Heart left ventricle (tissue), 13 donors: ENCODE data around the gene ARMH4.

Experiments
- CTCF ChIP-seq, 12 donors: fragments of 200-600 bp; sonication (generic) in 4 of 12; IDR thresholded peaks; one replicate each; pipeline versions ENCODE4 v1.5.0 to v1.8.0; 2018 to 2022; ENCODE audit warnings: antibody characterized with exemption in 12 of 12, mild to moderate bottlenecking in 5 of 12
- POLR2A ChIP-seq, 2 donors: fragments of 450-650 bp; IDR thresholded peaks; one replicate each; pipeline ENCODE4 v1.6.1; 2017; ENCODE audit warnings: antibody characterized with exemption in 2 of 2, mild to moderate bottlenecking in 2 of 2, moderate library complexity in 2 of 2
- donor health status: ischemic (EF 13 %, LVEDD 7.1; RV severe dilation, severe dysfunction).
- donor health status: DM: no; HTN: yes; CAD: no.
- donor health status: DM: no; HTN: no; CAD: no.
- donor health status: ischemic (EF 25% LVEDD 6.9; RV normal size, moderate dysfunction).
- donor health status: ischemic (EF 25% LVEDD 5.7; RV mildly dilated, moderate dysfunction).
- donor health status: ischemic (EF 35%, LVEDD 5.7; RV mildly dilated, moderate dysfunction).
- donor health status: nonischemic (EF 11% LVEDD 7.7; RV severe dilation, severe dysfunction).
- donor health status: DM: yes; HTN: yes; CAD: no.
- donor health status: PGD.
- donor health status: ischemic (EF 29% LVEDD 5.4; RV normal size, mild dysfunction).
- donor health status: nonischemic (EF 23%, LVEDD 6.1; RV moderate dilation, normal function).

DNA sequence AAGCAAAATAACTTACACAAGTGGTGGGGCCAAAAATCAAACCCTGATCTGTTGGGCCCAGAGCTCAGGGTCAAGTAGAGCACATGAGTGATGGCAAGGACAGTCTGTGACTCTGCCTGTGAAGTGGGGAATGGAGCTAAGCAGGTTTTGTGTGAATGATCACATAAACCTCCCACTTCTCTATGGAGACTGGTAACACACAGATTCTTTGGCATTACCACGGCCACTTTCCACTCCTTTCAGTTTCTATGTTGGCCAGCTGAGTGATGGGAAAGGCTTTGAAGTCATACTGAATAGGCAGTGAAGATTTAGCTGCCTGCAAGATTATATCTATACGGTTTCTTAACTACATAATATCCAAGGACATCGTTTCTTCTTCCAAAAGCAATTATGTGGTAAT, 97.9 kb downstream of the ARMH4 start:
- TF ChIP-seq CTCF (IDR thresholded peaks at IDR 0.05) (no peak), POLR2A (IDR thresholded peaks at IDR 0.05) (no peak)
